OCI-LY3 (cell line): Measurements from ENCODE around the gene RAB7A.

Source experiments
- CTCF ChIP-seq: fragments of 200-600, 300-600 bp; sonication (generic); IDR thresholded peaks from 2 replicates; pipeline ENCODE4 v1.5.1; 2014; ENCODE audit warnings: antibody characterized with exemption, low read length, low read depth
- EZH2phosphoT487 ChIP-seq: fragments of 200-600 bp; shearing (Covaris generic); IDR thresholded peaks from 2 replicates; pipeline ENCODE4 v1.6.1; 2018; ENCODE audit warnings: antibody characterized with exemption, mixed run types, low read depth

GRCh38 chr3:128742821-128743594 is 17.0 kb downstream of the RAB7A start:
- no peak for TF ChIP-seq CTCF
- no peak for TF ChIP-seq EZH2phosphoT487
